Omental fat pad (tissue), 4 donors: ENCODE measurements around the gene CPE. TPM values are rescaled to one million over a fixed set of nuclear protein-coding genes. Genes with fewer than 3 reads are reported as not detected.

Experiments used
- ATAC-seq: fragments of 150-250 bp; one replicate; pipeline ENCODE4 v1.9.1; 2016; ENCODE audit warnings: mild to moderate bottlenecking, moderate library complexity; ENCODE audit not compliant: low FRiP score
- DNase-seq: peaks from one replicate; pipeline ENCODE4 v3.0.0-alpha.2; 2019; ENCODE audit warnings: low spot score
- total RNA-seq, 4 donors: library from RNA; depleted of rRNA; stranded (reverse); fragments of >200 nt; gene quantifications; one replicate each; pipeline ENCODE4 v1.1.0, GENCODE V29; 2016
- TF ChIP-seq, protein P1 (sequence below), 3 donors: fragments of 450-650 bp; IDR thresholded peaks; one replicate each; pipeline ENCODE4 v1.5.1; 2016 to 2017; ENCODE audit warnings: antibody characterized with exemption in 3 of 3, mild to moderate bottlenecking in 3 of 3, moderate library complexity in 2 of 3

CPE gene
- total RNA-seq, 4 donors from 2014 or later = 102 to 224 (median 135) TPM

GRCh38 chr4:165464376-165464775 is 85.6 kb downstream of the CPE start:
- DNase-seq (no peak), ATAC-seq (no peak)
- TF ChIP-seq, protein P1, sequence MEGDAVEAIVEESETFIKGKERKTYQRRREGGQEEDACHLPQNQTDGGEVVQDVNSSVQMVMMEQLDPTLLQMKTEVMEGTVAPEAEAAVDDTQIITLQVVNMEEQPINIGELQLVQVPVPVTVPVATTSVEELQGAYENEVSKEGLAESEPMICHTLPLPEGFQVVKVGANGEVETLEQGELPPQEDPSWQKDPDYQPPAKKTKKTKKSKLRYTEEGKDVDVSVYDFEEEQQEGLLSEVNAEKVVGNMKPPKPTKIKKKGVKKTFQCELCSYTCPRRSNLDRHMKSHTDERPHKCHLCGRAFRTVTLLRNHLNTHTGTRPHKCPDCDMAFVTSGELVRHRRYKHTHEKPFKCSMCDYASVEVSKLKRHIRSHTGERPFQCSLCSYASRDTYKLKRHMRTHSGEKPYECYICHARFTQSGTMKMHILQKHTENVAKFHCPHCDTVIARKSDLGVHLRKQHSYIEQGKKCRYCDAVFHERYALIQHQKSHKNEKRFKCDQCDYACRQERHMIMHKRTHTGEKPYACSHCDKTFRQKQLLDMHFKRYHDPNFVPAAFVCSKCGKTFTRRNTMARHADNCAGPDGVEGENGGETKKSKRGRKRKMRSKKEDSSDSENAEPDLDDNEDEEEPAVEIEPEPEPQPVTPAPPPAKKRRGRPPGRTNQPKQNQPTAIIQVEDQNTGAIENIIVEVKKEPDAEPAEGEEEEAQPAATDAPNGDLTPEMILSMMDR (IDR thresholded peaks at IDR 0.05) = no peak

- DNase-seq (no peak), ATAC-seq (no peak)
- TF ChIP-seq, protein P1 (IDR thresholded peaks at IDR 0.05) = no peak
These were observed 86.1 kb downstream of the CPE start for GRCh38 chr4:165464813-165465381.

- DNase-seq (no peak), ATAC-seq (no peak)
- TF ChIP-seq, protein P1 (IDR thresholded peaks at IDR 0.05) = no peak
These were observed 91.2 kb downstream of the CPE start for GRCh38 chr4:165470009-165470408.

- TF ChIP-seq, protein P1 (IDR thresholded peaks at IDR 0.05) = no peak
- no peak for ATAC-seq
- DNase-seq = no peak
These were observed 94.3 kb downstream of the CPE start for GRCh38 chr4:165472943-165473676.

DNA sequence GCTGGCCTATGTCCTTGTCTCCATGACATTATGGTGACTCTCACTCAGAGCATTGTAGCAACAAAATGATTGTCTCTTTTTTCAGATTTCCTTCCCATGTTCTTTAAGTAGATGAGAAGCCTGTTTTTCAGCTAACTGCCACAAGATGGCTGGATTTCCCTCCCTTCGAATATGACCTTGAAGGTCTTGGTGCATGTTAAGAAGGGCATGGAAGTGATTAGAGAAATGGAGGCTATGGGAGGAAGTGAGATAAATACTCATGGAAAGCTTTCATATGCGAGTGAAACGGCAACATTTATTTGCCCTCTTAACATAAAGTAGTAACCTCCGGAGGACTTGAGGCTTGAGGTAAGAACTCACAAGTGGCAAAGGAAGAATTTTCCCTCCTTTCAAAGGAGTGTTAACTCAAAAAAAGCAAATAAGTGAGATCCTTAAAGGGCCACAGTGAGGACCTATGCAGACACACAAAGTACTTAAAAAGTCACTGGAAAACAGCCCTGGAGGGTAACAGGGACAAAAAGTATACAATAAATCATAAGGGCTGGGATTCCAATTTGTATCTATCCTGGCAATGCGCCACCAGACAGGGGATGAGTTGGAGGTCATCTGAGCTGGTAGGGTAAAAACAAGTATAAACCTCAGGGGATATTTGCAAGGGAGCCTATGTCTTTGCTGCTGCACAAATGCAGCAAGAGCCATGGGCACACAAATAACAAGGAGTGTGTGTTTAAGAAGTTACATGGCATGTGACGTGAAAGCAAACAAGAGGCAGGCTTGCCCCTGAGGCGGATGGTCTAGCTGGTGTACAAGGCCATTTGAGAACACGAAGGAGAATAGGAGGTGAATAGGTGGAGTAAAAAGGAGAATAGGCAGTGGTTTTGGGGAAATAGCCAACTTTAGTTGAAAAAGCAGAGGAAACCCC is 96.2 kb downstream of the CPE start:
- ATAC-seq = no peak

DNA sequence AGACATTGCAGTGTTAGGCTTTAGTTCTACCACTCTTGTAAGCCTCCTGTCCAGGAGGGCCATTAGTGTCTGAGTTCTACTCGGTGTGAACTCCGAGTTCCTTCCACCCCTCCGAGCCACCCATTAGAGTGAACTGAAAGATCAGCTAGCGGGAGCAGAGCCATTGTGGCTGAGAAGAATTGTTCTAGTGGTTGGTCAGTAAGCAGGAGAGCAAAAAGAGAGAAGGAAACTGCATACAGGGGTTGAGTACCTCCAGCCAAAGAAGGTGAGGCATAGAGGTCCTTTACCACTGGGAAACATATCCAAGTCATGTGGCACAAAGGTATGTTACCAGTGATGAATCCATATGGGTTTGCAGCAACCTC is 96.9 kb downstream of the CPE start:
- TF ChIP-seq, protein P1 (IDR thresholded peaks at IDR 0.05) = no peak
- ATAC-seq (no peak), DNase-seq (no peak)

More for the DNA sequence above, 96.2 kb downstream of the CPE start:
- TF ChIP-seq, protein P1 (IDR thresholded peaks at IDR 0.05) = no peak
- DNase-seq = no peak
